GM12878 (cell line): ENCODE results near the gene MAPK1. TPM values are rescaled to one million over a fixed set of nuclear protein-coding genes. Genes with fewer than 3 reads are reported as not detected.

Source experiments
- ATAC-seq: fragments of 200-7000 bp; cut with Tn5 transposase; 3 replicates; pipeline ENCODE4 v1.9.1; 2020; ENCODE audit warnings: mild to moderate bottlenecking, moderate library complexity
- BruUV-seq: library from RNA; stranded (reverse); fragments of 400-500 nt; replicated peaks from 2 replicates; lab custom pipeline; 2021; lab: Mats Ljungman, UMichigan
- CTCF ChIA-PET: fragments of 300-600 bp; sonication (Branson Sonifier 250); formaldehyde crosslinking; extraction: SDS; loops from one replicate; lab custom pipeline; 2021; ENCODE audit warnings: inconsistent platforms; lab: Yijun Ruan, JAX
- POLR2A ChIA-PET: fragments of 350-600 bp; formaldehyde crosslinking; extraction: SDS; loops from one replicate; lab custom pipeline; 2021; ENCODE audit warnings: inconsistent platforms; lab: Charles Lee
- RAD21 ChIA-PET: fragments of 300-600 bp; sonication (Branson Sonifier 250); formaldehyde crosslinking; loops from one replicate; lab custom pipeline; 2023; ENCODE audit warnings: antibody characterized with exemption; ENCODE audit not compliant: unreplicated experiment; lab: Charles Lee
- SMC1A ChIA-PET: fragments of 300-600 bp; sonication (Branson Sonifier 250); formaldehyde crosslinking; loops from one replicate; lab custom pipeline; 2023; ENCODE audit not compliant: unreplicated experiment, uncharacterized antibody; lab: Charles Lee
- DNase-seq: peaks from one replicate; pipeline ENCODE4 v3.0.0-alpha.2; 2011; ENCODE audit warnings: low read depth, low spot score
- FAIRE-seq: peaks from 3 replicates; lab custom pipeline; 2011; peaks lifted over from hg19 to GRCh38; lab: Jason Lieb, UNC
- H2AFZ ChIP-seq: 2 replicates; pipeline ENCODE4 v1.6.0; 2011; ENCODE audit warnings: low read depth, low read length, control low read depth; ENCODE audit not compliant: control insufficient read depth
- H3K27ac ChIP-seq: 2 replicates; pipeline ENCODE4 v1.5.1; 2011; ENCODE audit warnings: control low read depth; ENCODE audit not compliant: control insufficient read depth, insufficient read depth
- H3K27me3 ChIP-seq, 2 experiments: replicated peaks in 1 of 2; 2 replicates each; pipeline versions ENCODE4 v1.6.0 to v1.6.1; 2011; ENCODE audit warnings: low read length in 1 of 2; ENCODE audit not compliant: control insufficient read depth in 2 of 2, insufficient read depth in 2 of 2
- H3K36me3 ChIP-seq, 2 experiments: 2 replicates each; pipeline ENCODE4 v1.5.1; 2011; ENCODE audit warnings: low read length in 1 of 2; ENCODE audit not compliant: control insufficient read depth in 2 of 2, insufficient read depth in 2 of 2
- H3K4me1 ChIP-seq: 2 replicates; pipeline ENCODE4 v1.6.1; 2011; ENCODE audit warnings: mild to moderate bottlenecking, low read length, moderate library complexity, mixed read lengths; ENCODE audit not compliant: control insufficient read depth, insufficient read depth
- H3K4me2 ChIP-seq: 2 replicates; pipeline ENCODE4 v1.6.0; 2011; ENCODE audit warnings: control low read depth; ENCODE audit not compliant: control insufficient read depth, insufficient read depth
- H3K4me3 ChIP-seq: fragments of 200-600 bp; sonication (generic); 2 replicates; pipeline ENCODE4 v1.5.1; 2016
- H3K79me2 ChIP-seq: 2 replicates; pipeline ENCODE4 v1.6.0; 2011; ENCODE audit warnings: low read length; ENCODE audit not compliant: control insufficient read depth, insufficient read depth
- H3K9ac ChIP-seq: 2 replicates; pipeline ENCODE4 v1.8.0; 2011; ENCODE audit warnings: low read length, control low read depth, mixed read lengths; ENCODE audit not compliant: control insufficient read depth, insufficient read depth
- H3K9me3 ChIP-seq: replicated peaks from 3 replicates; pipeline ENCODE4 v1.5.1; 2011; ENCODE audit warnings: mild to moderate bottlenecking, low read length; ENCODE audit not compliant: control insufficient read depth, insufficient read depth
- H4K20me1 ChIP-seq: 2 replicates; pipeline ENCODE4 v1.6.0; 2011; ENCODE audit not compliant: control insufficient read depth, insufficient read depth
- CBFB ChIP-seq: IDR thresholded peaks from 2 replicates; pipeline ENCODE4 v1.6.1; 2016; ENCODE audit warnings: antibody characterized with exemption, low read depth
- CBX5 ChIP-seq: sonication (generic); IDR thresholded peaks from 2 replicates; pipeline ENCODE4 v1.6.1; 2016; ENCODE audit warnings: low read depth, moderate library complexity, mild to moderate bottlenecking, inconsistent platforms
- CHD1 ChIP-seq: IDR thresholded peaks from 2 replicates; pipeline ENCODE4 v1.6.1; 2012; ENCODE audit warnings: low read depth, low read length, improper control_type of control experiment
- GABPA ChIP-seq: IDR thresholded peaks from 2 replicates; pipeline ENCODE4 v1.6.1; 2014; ENCODE audit warnings: antibody characterized with exemption, low read depth, mild to moderate bottlenecking, inconsistent platforms
- HCFC1 ChIP-seq: fragments of 150-350 bp; IDR thresholded peaks from 2 replicates; pipeline ENCODE4 v1.6.1; 2014; ENCODE audit warnings: low read length
- LARP7 ChIP-seq: fragments of 450-650 bp; IDR thresholded peaks from 2 replicates; pipeline ENCODE4 v1.6.1; 2017; ENCODE audit warnings: mild to moderate bottlenecking
- NR2C1 ChIP-seq: fragments of 450-650 bp; IDR thresholded peaks from 2 replicates; pipeline ENCODE4 v1.6.1; 2017; ENCODE audit warnings: antibody characterized with exemption, mild to moderate bottlenecking, moderate library complexity
- ZZZ3 ChIP-seq: IDR thresholded peaks from 2 replicates; pipeline ENCODE4 v1.6.1; 2011; ENCODE audit warnings: low read depth; ENCODE audit not compliant: control insufficient read depth, insufficient read length
- in situ Hi-C: fragments of 300-500 bp; cut with MboI; formaldehyde crosslinking; loops from 9 replicates; pipeline ENCODE4 v1.14.3; 2018; ENCODE audit warnings: mixed read lengths
- intact Hi-C: fragments of 100-400 bp; cut with micrococcal nuclease; formaldehyde crosslinking; loops from one replicate; pipeline ENCODE4 v1.14.2; 2022; ENCODE audit not compliant: unreplicated experiment
- polyA plus RNA-seq, 11 experiments: library from polyadenylated mRNA; depleted of rRNA in 4 of 11; unstranded in 6 of 11; stranded (reverse) in 5 of 11; fragments of >200 nt; fragmentation: Nextera tagmentation in 4 of 11; fragmentation: Illumina TruSeq in 1 of 11; extraction: Ambion mirVana in 4 of 11; extraction: Trizol in 1 of 11; gene quantifications; 1 replicate in 1 of 11; 2 replicates in 10 of 11; pipeline versions ENCODE4 v1.2.1 to v1.2.3, GENCODE V29; 2011 to 2016; ENCODE audit warnings: inconsistent platforms in 2 of 11, missing spikeins in 2 of 11, low read depth in 1 of 11
- total RNA-seq, 4 experiments: library from RNA; depleted of rRNA in 3 of 4; stranded (reverse); fragments of >200 nt in 3 of 4; fragmentation: Illumina TruSeq in 1 of 4; extraction: Trizol in 1 of 4; gene quantifications; 2 replicates each; pipeline versions ENCODE4 v1.2.1 to v1.2.3, GENCODE V29; 2013 to 2021
- TF ChIP-seq, protein P1 (sequence below): fragments of 450-650 bp; IDR thresholded peaks from 2 replicates; pipeline ENCODE4 v1.6.1; 2016; ENCODE audit warnings: mild to moderate bottlenecking

MAPK1 gene
- total and polyA plus RNA-seq, 10 of the 15 experiments (the other 5 are each of a cell fraction or from before 2014, with no cell fraction given), result 7.0 to 123 (median 58.4) TPM

DNA sequence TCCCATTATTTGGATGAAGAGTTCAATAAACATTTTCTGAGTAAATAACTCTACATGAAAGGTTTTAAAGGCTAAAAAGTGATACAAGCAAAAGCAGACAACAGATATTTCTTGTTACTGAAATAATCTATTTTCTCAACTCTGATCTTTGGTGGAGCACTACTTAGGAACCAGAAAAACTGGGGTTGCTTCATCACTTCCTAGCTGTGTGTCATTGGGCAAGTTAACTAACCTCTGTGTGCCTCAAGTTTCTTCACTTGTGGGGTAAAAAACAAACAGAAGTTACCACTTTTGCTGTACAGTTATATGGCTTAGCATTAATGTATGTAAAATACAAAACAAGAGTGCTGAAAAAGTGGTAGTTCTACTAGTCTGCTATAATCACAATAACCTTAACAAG is 5.6 kb downstream of the MAPK1 start:
- no peak overlapping the region for H3K4me3 ChIP-seq
- ChIA-PET POLR2A (interaction anchor here (0.8 kb wide), 1 partner anchor 38 kb away, joined by 3 read pairs; no protein-coding TSS in a partner anchor), SMC1A (interaction anchor here (1.2 to 1.8 kb wide), 4 partner anchors 10 to 99 kb away, joined by 4 to 5 read pairs (median 5); no protein-coding TSS in a partner anchor), CTCF (interaction anchor here (0.6 to 1.0 kb wide), 2 partner anchors 91 to 99 kb away, joined by 3 read pairs; no protein-coding TSS in a partner anchor), RAD21 (interaction anchor here (0.7 kb wide), 1 partner anchor 99 kb away, joined by 3 read pairs; no protein-coding TSS in a partner anchor)
- H3K9me3 ChIP-seq, result no peaks in the 10 kb centered on the region
- no peaks in the 10 kb centered on the region; a peak in 1 of 4 replicates for H3K36me3 ChIP-seq
- TF ChIP-seq ZZZ3, result no peak
- TF ChIP-seq NR2C1, result no peak
- no peak for TF ChIP-seq LARP7
- TF ChIP-seq CBFB, result no peak
- TF ChIP-seq CBX5, result no peak
- no peak for TF ChIP-seq GABPA
- no peak for TF ChIP-seq CHD1
- TF ChIP-seq, protein P1, sequence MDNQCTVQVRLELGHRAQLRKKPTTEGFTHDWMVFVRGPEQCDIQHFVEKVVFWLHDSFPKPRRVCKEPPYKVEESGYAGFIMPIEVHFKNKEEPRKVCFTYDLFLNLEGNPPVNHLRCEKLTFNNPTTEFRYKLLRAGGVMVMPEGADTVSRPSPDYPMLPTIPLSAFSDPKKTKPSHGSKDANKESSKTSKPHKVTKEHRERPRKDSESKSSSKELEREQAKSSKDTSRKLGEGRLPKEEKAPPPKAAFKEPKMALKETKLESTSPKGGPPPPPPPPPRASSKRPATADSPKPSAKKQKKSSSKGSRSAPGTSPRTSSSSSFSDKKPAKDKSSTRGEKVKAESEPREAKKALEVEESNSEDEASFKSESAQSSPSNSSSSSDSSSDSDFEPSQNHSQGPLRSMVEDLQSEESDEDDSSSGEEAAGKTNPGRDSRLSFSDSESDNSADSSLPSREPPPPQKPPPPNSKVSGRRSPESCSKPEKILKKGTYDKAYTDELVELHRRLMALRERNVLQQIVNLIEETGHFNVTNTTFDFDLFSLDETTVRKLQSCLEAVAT, result no peak
- no peak for TF ChIP-seq HCFC1
- no peaks in the 10 kb centered on the region for H3K27me3 ChIP-seq
- no peak overlapping the region for H2AFZ ChIP-seq
- no peak for ATAC-seq
- in situ Hi-C loops (no loop called here), intact Hi-C loops (loop anchor here (5.0 kb wide), 1 partner anchor 100 kb away; no protein-coding TSS in a partner anchor)
- H3K4me1 ChIP-seq, result peaks cover 23% of the 10 kb centered on the region
- peak overlapping the region; percentile 7; the same call in 1 of the 2 replicates for H3K4me2 ChIP-seq
- no peak for FAIRE-seq
- no peak overlapping the region for H3K9ac ChIP-seq
- DNase-seq, result no peak
- H3K27ac ChIP-seq, result no peak overlapping the region
- peaks cover 86% of the 10 kb centered on the region for H3K79me2 ChIP-seq
- no TSS peak for BruUV-seq
- peaks cover 12% of the 10 kb centered on the region for H4K20me1 ChIP-seq
